ENCODE results near the gene RFPL1.

Gene RFPL1

DNA sequence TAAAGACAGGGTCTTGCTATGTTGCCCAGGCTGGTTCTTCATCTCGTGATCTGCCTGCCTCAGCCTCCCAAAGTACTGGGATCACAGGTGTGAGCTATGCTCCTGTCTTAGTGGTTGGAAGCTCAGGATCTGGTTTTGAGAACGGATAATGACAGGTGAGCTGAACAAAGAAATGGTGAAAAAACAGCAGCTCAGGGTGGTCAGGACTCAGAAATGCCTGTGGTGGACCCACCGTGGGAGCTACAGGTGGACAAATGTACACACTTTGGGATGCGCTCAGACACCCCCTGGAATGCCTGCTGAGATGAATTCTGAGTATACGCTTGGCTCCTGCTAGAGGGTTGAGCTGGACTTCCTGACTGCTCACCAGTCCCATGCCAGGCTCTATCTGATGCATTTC is 9.5 kb downstream of the RFPL1 start:
- intact Hi-C loops (cut with DNase I; ENCODE audit: low total_unique reads) = no loop called here
- Histone ChIP-seq H3K27ac (no peak overlapping the region), H3K36me3 (no peaks in the 10 kb centered on the region), H3K27me3 (peaks cover 0 to 13% of the 10 kb centered on the region in 2 donors), H3K4me3 (no peak overlapping the region), H3K4me1 (no peaks in the 10 kb centered on the region), H3K9me3 (no peaks in the 10 kb centered on the region)
- TF ChIP-seq, protein P1, sequence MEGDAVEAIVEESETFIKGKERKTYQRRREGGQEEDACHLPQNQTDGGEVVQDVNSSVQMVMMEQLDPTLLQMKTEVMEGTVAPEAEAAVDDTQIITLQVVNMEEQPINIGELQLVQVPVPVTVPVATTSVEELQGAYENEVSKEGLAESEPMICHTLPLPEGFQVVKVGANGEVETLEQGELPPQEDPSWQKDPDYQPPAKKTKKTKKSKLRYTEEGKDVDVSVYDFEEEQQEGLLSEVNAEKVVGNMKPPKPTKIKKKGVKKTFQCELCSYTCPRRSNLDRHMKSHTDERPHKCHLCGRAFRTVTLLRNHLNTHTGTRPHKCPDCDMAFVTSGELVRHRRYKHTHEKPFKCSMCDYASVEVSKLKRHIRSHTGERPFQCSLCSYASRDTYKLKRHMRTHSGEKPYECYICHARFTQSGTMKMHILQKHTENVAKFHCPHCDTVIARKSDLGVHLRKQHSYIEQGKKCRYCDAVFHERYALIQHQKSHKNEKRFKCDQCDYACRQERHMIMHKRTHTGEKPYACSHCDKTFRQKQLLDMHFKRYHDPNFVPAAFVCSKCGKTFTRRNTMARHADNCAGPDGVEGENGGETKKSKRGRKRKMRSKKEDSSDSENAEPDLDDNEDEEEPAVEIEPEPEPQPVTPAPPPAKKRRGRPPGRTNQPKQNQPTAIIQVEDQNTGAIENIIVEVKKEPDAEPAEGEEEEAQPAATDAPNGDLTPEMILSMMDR (IDR thresholded peaks at IDR 0.05) = no peak
- DNase-seq = peak in 1 of 2 donors; percentile 10

DNA sequence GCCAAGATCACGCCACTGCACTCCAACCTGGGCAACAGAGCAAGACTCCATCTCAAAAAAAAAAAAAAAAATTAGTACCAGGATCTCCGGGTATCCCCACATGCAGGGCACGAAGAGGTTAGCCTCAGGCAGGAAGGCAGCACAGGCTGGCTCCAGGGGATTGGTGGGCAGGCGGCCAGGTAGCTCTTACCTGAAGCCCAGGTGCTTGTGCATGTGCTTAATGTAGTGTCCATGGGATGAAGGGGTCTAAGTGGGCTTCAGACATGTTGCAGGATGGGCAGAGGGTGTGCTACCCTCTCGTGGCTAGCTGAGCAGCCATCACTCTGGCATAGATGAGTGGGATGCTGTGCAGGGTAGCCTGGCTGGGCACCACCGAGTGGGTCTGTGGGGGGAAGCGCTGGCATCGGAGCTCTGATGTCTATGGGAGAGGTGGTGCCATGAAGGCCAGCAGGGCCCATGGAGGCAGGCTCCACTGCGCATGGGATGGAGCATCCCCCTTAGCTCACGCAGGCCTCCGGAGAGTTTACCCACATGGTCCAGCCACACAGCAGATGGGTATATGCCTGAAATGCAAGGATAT is 11.0 kb downstream of the RFPL1 start:
- Histone ChIP-seq H3K9me3 (no peaks in the 10 kb centered on the region), H3K4me1 (no peaks in the 10 kb centered on the region), H3K4me3 (no peak overlapping the region), H3K36me3 (no peaks in the 10 kb centered on the region), H3K27me3 (peaks cover 0 to 8% of the 10 kb centered on the region in 2 donors), H3K27ac (no peak overlapping the region)
- peak in 1 of 2 donors; percentile 41 for DNase-seq
- TF ChIP-seq, protein P1 (IDR thresholded peaks at IDR 0.05) = no peak
- intact Hi-C loops (cut with DNase I; ENCODE audit: low total_unique reads) = no loop called here

DNA sequence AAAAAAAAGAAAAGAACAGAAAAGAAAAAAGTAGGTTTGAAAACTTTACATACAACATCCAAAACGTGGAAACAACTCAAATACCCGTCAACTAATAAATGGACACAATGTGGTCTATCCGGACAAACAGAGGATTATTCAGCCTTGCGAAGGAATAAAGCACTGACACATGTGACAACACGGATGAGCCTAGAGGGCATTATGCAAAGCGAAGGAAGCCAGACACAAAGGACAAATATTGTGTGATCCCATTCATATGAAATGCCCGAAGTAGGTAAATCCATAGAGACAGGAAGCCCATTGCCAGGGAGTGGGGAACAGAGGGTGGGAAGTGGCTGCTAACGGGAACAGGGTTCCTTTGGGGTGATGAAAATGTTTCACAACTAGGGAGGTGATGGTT is 11.8 kb downstream of the RFPL1 start:
- TF ChIP-seq, protein P1 (IDR thresholded peaks at IDR 0.05) = no peak
- Histone ChIP-seq H3K9me3 (no peaks in the 10 kb centered on the region), H3K36me3 (no peaks in the 10 kb centered on the region), H3K27ac (no peak overlapping the region), H3K4me3 (no peak overlapping the region), H3K4me1 (no peaks in the 10 kb centered on the region), H3K27me3 (peaks cover 0 to 5% of the 10 kb centered on the region in 2 donors)
- intact Hi-C loops (cut with DNase I; ENCODE audit: low total_unique reads) = no loop called here
- DNase-seq = no peak

DNA sequence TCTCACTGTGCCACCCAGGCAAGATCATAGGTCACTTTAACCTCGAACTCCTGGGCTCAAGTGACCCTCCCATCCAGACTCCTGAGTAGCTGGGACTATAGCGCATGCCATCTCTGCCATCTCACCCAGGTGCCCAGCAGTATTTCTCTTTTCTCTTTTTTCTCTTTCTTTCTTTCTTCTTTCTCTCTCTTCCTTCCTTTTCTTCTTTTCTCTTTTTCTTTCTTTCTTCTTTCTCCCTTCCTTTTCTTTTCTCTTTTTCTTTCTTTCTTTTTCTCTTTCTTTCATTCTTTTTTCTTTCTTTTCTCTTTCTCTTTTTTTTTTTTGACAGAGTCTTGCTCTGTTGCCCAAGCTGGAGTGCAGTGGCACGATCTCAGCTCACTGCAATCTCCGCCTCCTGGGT is 13.5 kb downstream of the RFPL1 start:
- intact Hi-C loops (cut with DNase I; ENCODE audit: low total_unique reads) = no loop called here
- Histone ChIP-seq H3K27me3 (peaks cover 0 to 4% of the 10 kb centered on the region in 2 donors), H3K4me1 (no peaks in the 10 kb centered on the region), H3K4me3 (no peak overlapping the region), H3K9me3 (no peaks in the 10 kb centered on the region), H3K27ac (no peak overlapping the region), H3K36me3 (no peaks in the 10 kb centered on the region)
- TF ChIP-seq, protein P1 (IDR thresholded peaks at IDR 0.05) = no peak
- DNase-seq = no peak

DNA sequence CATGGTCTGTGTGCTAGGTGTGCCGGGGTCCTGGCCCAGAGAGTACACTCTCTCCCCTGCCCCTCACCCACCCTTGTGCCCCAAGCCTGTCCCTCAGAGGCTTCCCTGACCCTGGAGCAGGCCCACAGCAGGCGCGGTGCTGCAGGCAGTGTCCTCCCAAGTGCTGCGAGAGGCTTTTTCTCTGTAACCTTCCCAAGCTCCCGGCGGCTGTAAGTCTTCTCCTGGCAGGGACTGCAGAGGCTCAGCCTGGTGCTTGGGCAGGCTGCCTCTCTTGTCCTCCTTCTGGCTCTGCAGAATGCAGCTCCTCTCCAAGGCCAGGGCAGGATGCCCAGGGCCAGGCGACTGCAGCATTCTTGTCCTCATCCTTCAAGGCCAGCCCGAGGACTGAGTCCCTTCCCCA is 15.9 kb downstream of the RFPL1 start:
- TF ChIP-seq, protein P1 (IDR thresholded peaks at IDR 0.05) = no peak
- Histone ChIP-seq H3K27ac (no peak overlapping the region), H3K27me3 (peaks cover 0 to 2% of the 10 kb centered on the region in 2 donors), H3K4me1 (no peaks in the 10 kb centered on the region), H3K9me3 (no peaks in the 10 kb centered on the region), H3K36me3 (no peaks in the 10 kb centered on the region), H3K4me3 (no peak overlapping the region)
- DNase-seq = peak in 1 of 2 donors; percentile 48
- intact Hi-C loops (cut with DNase I; ENCODE audit: low total_unique reads) = no loop called here

All from tibial artery (tissue), 4 donors.